D721Med (cell line): ENCODE measurements around the gene TNRC6C.

ENCODE experiments used
- DNase-seq: peaks from one replicate; pipeline ENCODE4 v3.0.0; 2011; ENCODE audit warnings: low spot score; ENCODE audit not compliant: insufficient read length
- FAIRE-seq: peaks from 2 replicates; lab custom pipeline; 2011; peaks lifted over from hg19 to GRCh38; lab: Jason Lieb, UNC
- TF ChIP-seq, protein P1 (sequence below): IDR thresholded peaks from 2 replicates; pipeline ENCODE4 v1.5.1; 2012; ENCODE audit warnings: mild to moderate bottlenecking, control low read depth; ENCODE audit not compliant: insufficient read depth; ENCODE audit errors: missing control alignments

The TNRC6C gene

DNA sequence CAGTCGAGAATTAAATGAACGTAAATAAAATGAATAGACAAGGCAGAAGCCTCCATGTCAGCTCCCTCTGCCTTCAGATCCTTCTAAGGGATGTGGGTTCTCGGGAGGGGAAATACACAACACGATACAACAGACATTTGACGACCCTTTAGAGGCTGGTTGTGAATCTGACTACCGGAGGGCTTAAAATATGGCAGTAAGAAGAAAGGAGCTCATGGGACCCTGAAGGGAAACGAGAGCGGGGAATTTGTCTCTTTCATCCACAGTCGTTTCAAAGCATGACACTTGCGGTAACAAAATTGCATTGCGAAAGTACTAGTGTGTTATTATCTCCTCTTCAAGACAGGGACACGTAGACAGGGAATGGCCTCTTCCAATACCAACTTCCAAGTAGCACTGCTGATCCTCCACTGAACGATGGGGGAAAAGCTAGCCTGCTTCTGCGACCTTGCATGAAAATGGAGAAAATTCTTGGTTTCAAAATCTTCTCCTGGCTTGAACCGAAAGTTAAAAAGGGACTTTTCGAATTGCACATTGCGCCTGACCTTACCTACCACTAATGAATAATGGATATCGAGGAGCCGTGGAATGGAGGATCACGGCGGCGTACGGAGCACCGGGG lies 1.2 kb upstream of the TNRC6C start:
- DNase-seq (no peak), FAIRE-seq (no peak)
- TF ChIP-seq, protein P1, sequence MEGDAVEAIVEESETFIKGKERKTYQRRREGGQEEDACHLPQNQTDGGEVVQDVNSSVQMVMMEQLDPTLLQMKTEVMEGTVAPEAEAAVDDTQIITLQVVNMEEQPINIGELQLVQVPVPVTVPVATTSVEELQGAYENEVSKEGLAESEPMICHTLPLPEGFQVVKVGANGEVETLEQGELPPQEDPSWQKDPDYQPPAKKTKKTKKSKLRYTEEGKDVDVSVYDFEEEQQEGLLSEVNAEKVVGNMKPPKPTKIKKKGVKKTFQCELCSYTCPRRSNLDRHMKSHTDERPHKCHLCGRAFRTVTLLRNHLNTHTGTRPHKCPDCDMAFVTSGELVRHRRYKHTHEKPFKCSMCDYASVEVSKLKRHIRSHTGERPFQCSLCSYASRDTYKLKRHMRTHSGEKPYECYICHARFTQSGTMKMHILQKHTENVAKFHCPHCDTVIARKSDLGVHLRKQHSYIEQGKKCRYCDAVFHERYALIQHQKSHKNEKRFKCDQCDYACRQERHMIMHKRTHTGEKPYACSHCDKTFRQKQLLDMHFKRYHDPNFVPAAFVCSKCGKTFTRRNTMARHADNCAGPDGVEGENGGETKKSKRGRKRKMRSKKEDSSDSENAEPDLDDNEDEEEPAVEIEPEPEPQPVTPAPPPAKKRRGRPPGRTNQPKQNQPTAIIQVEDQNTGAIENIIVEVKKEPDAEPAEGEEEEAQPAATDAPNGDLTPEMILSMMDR = no peak

DNA sequence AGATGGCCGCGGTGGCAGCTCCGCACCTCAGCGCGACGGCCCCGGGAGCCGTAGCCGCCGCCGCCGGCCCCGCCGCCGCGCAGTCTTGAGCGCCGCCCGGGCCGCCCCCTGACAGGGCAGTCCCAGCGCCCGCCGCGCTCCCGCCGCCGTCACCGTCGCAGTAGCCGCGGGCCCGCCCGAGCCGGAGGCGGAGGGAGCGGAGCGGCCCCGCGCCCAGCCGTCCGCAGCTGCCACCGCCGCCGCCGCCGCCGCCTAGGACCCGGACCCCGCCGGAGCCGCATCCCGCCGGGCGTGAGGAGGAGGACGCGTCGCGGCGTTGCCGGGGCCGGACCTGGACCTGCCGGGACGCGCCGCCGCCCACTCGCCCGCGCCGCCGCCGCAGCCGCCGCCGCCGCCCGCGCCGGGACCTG lies 218 bp downstream of the TNRC6C start:
- FAIRE-seq (no peak), DNase-seq (no peak)
- TF ChIP-seq, protein P1 = no peak

DNA sequence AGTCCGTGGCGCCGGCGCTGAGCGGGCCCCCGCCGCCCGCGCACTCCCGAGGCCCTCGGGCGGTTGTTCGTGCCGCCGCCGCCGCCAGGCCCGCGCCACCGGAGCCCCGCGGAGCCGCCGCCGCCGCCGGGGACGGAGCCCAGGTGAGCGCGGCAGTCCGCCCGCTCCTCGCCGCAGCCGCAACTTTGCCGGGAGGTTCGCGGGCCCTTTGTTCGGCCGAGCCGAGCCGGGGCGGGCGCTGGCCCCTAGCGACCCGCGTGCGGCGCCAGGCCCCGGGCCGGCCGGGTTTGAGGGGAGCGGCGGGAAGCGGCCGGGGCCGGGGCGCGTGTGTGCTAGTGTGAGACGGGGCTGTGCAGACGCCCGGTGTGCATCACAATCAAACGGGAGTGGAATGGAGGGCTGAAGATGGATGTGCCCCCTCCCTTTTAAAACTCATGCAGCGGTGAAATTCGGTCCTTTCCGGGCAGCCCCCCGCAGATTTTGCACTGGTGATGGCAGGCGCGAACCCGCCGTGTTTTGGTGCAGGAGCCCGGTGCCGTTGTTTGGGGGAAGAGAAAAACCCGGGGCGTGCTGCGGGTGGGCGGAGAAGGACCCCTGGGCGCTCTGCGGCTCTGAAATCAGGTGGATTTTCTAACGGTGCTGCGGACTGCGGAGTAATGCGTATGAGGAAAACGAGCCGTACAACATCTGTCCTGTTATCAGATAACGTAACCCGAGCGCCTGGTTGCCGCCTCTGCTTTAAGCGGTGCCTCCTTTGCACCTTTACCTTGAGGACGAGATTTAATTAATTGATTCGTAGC lies 823 bp downstream of the TNRC6C start:
- DNase-seq = no peak
- TF ChIP-seq, protein P1 = no peak
- FAIRE-seq = no peak

DNA sequence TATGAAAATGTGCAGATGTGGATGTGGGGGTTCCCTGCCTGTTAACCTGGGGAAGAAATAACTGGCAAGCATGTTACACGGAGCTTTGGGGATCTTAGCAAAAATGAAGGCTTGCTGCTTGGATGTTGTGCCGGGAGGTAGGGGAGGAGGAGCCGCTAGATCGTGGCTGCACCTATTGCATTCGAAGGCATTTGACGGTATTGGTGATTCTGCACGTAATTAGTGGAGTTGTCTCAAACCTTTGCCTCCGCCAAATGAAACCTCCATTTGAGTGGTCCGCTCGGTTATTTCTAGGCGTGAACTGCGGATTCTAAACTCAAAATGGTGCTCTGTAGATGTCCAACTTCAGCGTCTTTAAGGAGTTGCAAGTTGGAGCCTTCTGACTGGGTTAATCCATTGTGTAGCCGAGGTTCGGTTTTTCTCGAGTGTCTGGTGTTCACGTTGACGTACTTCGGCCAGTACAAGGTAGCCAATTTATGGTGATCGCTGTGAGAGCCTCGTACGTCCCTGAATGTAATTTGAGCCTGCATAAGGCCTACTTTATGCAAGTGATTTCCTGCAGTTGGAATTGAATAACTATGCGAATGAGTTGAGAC lies 1.5 kb downstream of the TNRC6C start:
- DNase-seq (no peak), FAIRE-seq (no peak)
- TF ChIP-seq, protein P1 = no peak

DNA sequence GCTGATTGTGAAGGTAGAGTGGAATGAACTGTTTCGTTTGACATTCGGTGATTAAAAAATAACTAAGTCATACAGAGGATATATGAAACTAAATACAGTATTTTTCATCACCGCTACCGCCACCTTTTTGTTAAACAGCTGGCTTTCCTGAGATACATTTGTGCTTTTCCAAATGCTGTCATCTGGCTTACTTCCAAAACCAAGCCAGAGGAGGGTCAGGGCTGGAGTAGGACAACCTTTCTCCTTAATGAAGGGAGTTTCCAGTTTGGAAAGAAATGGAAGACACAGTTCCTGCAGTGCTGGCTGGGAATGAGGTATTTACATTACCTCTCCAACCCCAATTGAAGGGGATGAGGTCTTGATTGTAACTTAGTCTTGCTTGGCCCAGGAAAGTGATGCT lies 3.2 kb downstream of the TNRC6C start:
- DNase-seq (no peak), FAIRE-seq (no peak)
- TF ChIP-seq, protein P1 = no peak

DNA sequence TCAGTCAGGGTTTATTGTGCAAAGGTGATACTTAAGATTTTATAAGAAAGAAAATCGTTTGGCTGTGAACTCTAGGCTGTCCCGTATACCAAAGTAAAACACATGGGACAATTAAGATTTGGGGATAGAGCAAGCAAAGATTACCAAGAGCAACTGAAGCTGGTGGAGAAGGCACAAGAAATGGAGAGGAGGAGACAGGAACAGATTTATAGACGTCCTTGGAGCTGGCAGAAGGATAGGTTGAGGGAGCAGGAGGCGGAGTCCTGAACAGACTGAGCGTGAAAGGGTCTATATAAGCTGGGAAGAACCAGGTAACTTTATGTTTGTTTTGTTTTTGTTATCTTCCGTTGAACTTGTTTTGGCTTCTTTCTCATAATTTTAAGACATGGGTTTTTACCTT lies 3.8 kb downstream of the TNRC6C start:
- TF ChIP-seq, protein P1 = no peak
- no peak for DNase-seq
- no peak for FAIRE-seq
